Adrenal gland (tissue), 12 donors: ENCODE results near the gene CNOT6L. TPM values are rescaled to one million over a fixed set of nuclear protein-coding genes. Genes with fewer than 3 reads are reported as not detected.

Experiments
- DNase-seq, 7 donors: peaks; one replicate each; pipeline ENCODE4 v3.0.0-alpha.2; 2019 to 2020
- H3K27ac ChIP-seq, 5 donors: fragments of 200-600 bp; sonication (generic) in 4 of 5; 1 replicate in 3 of 5; 2 replicates in 2 of 5; pipeline versions ENCODE4 v1.5.1 to v1.8.0; 2016 to 2020; ENCODE audit warnings: mild to moderate bottlenecking in 1 of 5
- H3K27me3 ChIP-seq: fragments of 200-600 bp; 2 replicates; pipeline ENCODE4 v1.8.0; 2021
- H3K36me3 ChIP-seq, 2 donors: fragments of 200-600 bp; replicated peaks in 1 of 2; 1 replicate in 1 of 2; 2 replicates in 1 of 2; pipeline versions ENCODE4 v1.5.1 to v1.8.0; 2018 to 2022
- H3K4me1 ChIP-seq, 2 donors: fragments of 200-600 bp; replicated peaks in 1 of 2; 1 replicate in 1 of 2; 2 replicates in 1 of 2; pipeline versions ENCODE4 v1.5.1 to v1.8.0; 2018 to 2021
- H3K4me3 ChIP-seq, 4 donors: fragments of 200-600 bp; sonication (generic) in 3 of 4; one replicate each; pipeline ENCODE4 v1.5.1; 2016 to 2018
- H3K9me3 ChIP-seq, 3 donors: fragments of 200-600 bp; sonication (generic) in 1 of 3; replicated peaks in 1 of 3; 1 replicate in 2 of 3; 2 replicates in 1 of 3; pipeline versions ENCODE4 v1.5.1 to v1.8.0; 2016 to 2021
- CTCF ChIP-seq, 6 experiments: fragments of 450-650 bp in 4 of 6; fragments of 200-600 bp in 2 of 6; sonication (generic) in 1 of 6; IDR thresholded peaks; 1 replicate in 5 of 6; 2 replicates in 1 of 6; pipeline versions ENCODE4 v1.5.1 to v1.8.0; 2016 to 2021; ENCODE audit warnings: antibody characterized with exemption in 6 of 6, mild to moderate bottlenecking in 2 of 6, moderate library complexity in 1 of 6
- POLR2A ChIP-seq, 2 donors: fragments of 450-650 bp; IDR thresholded peaks; one replicate each; pipeline ENCODE4 v1.6.1; 2017; ENCODE audit warnings: antibody characterized with exemption in 2 of 2, mild to moderate bottlenecking in 2 of 2, moderate library complexity in 1 of 2
- whole genome bisulfite sequencing, 4 donors: extraction: QIAGEN DNeasy Blood & Tissue Kit in 2 of 4; methylation state at CpG; one replicate each; pipeline versions ENCODE4 v1.1.5 to v1.1.7; 2013 to 2017; 5-methylcytosine and 5-hydroxymethylcytosine counted together
- intact Hi-C, 2 donors: fragments of 100-400 bp; cut with DNase I; formaldehyde crosslinking; loops; one replicate each; pipeline versions ENCODE4 v1.14.1 to v1.15.0; 2022 to 2023
- polyA plus RNA-seq, 3 donors: library from polyadenylated mRNA; stranded (reverse); fragments of 200-250 nt in 2 of 3; fragments of 350-450 nt in 1 of 3; fragmentation: Illumina TruSeq in 1 of 3; extraction: RNeasy Lipid Tissue Mini Kit (QIAGEN cat#74804) in 1 of 3; gene quantifications; one replicate each; pipeline ENCODE4 v1.2.3, GENCODE V29; 2013 to 2014
- total RNA-seq, 9 donors: library from RNA; depleted of rRNA in 4 of 9; stranded (reverse); fragments of >200 nt in 4 of 9; fragments of 120-200 nt in 1 of 9; fragmentation: NEBNext Ultra II Directional in 1 of 9; extraction: Animal tissue kit (Norgen Biotek cat#: 25700) in 1 of 9; gene quantifications; one replicate each; pipeline versions ENCODE4 v1.1.0 to v1.2.4, GENCODE V29; 2013 to 2023
- donor health status: healthy with polysubstance abuse.
- donor health status: Bipolar disorder and iron deficiency.
- donor health status: DM: yes; HTN: yes; CAD: no.
- donor health status: DM: no; HTN: no; CAD: no.
- donor health status: DM: no; HTN: no; CAD: no.
- donor health status: DM: yes; HTN: yes; CAD: no.

The CNOT6L gene
- total and polyA plus RNA-seq, 12 donors = 4.0 to 50.9 (median 21.0) TPM

- Histone ChIP-seq H3K27me3 (no peaks in the 10 kb centered on the region), H3K4me1 (no peaks in the 10 kb centered on the region), H3K4me3 (no peak overlapping the region), H3K36me3 (no peaks in the 10 kb centered on the region), H3K27ac (no peak overlapping the region), H3K9me3 (no peaks in the 10 kb centered on the region)
- TF ChIP-seq POLR2A (IDR thresholded peaks at IDR 0.05) (no peak), CTCF (IDR thresholded peaks at IDR 0.05) (no peak)
- intact Hi-C loops = no loop called here
- no peak for DNase-seq
- WGBS, 4 donors = 70 to 83% (median 77%) methylated on average over 2 of the region's 2 CpGs
Measured at GRCh38 chr4:77833126-77833724, 14.1 kb upstream of the CNOT6L start.

DNA sequence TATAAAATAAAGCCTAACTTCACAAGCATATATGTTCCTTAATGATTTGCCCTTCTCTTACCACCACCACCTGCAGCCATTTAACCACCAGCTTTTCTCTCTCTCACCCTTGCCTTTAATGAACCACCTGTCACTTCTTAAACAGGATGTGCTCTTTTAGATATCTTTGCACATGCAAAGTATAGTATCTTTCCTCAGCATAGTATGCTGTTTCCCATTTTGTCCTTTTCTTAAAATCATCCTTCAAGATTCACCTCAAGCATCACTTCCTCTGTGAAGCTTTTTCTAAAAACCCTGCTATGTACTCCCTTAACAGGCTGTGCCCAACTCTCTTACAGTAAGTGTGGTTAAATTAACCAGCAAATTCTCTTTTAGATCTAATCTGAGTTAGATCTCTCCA lies 8.2 kb upstream of the CNOT6L start:
- TF ChIP-seq CTCF (IDR thresholded peaks at IDR 0.05) = no peak
- no peak for TF ChIP-seq POLR2A (IDR thresholded peaks at IDR 0.05)
- DNase-seq = no peak
- intact Hi-C loops = loop anchor here in 1 of 2 donors (10.0 kb wide), 1 partner anchor 203 kb away; no protein-coding TSS in a partner anchor
- Histone ChIP-seq H3K4me3 (no peak overlapping the region), H3K27me3 (no peaks in the 10 kb centered on the region), H3K36me3 (no peaks in the 10 kb centered on the region), H3K27ac (no peak overlapping the region), H3K4me1 (peaks cover 0 to 2% of the 10 kb centered on the region in 2 donors), H3K9me3 (no peaks in the 10 kb centered on the region)

DNA sequence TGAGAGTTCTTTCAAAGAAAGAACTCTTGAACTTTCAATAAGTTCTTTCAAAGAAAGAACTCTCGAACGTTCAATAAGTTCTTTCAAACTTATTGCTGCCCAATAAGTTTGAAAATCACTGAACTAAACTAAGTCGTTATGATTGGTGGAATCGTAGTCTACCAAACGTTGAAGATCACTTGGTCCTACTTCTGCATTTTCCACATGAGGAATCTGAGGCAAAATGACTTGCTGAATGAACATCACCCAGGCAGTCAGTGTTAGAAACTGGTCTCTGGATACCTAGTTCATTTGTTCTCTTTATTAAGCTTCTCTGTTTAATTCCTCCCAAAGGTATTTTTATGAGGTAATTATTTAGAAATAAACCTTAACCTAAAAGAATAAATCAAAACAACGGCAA lies 7.1 kb upstream of the CNOT6L start:
- Histone ChIP-seq H3K27me3 (no peaks in the 10 kb centered on the region), H3K27ac (no peak overlapping the region), H3K4me3 (no peak overlapping the region), H3K36me3 (no peaks in the 10 kb centered on the region), H3K4me1 (peaks cover 2 to 10% of the 10 kb centered on the region in 2 donors), H3K9me3 (no peaks in the 10 kb centered on the region)
- intact Hi-C loops = loop anchor here in 1 of 2 donors (10.0 kb wide), 1 partner anchor 201 kb away; no protein-coding TSS in a partner anchor
- TF ChIP-seq CTCF (IDR thresholded peaks at IDR 0.05) (no peak), POLR2A (IDR thresholded peaks at IDR 0.05) (no peak)
- DNase-seq = no peak
- 73 to 83% (median 77%) methylated on average over 6 of the region's 6 CpGs for WGBS, 4 donors

DNA sequence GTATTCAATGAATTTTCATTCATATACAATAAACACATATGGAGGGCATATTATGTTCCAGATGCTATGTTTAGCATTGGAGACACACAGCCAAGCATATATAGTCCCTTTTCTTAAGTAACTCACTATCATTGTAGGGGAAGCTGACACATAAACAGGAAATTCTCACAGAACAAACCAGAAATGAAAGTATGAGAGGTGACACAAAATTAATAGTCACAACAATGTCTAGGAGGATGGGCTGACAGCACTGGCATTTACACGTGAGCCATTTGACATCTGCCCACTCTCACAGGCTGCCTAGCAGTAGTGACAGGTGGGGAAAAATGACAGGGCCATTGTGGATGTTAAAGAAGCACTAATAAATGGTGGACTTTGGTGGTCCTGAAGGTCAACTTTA lies 2.6 kb upstream of the CNOT6L start:
- H3K27ac ChIP-seq = peak overlapping the region in 2 of 5 donors; percentile 29 to 99
- peaks cover 10 to 28% of the 10 kb centered on the region in 2 donors for H3K4me1 ChIP-seq
- no peaks in the 10 kb centered on the region for H3K9me3 ChIP-seq
- no peaks in the 10 kb centered on the region for H3K27me3 ChIP-seq
- DNase-seq = no peak
- no peak overlapping the region for H3K4me3 ChIP-seq
- WGBS, 4 donors = 39 to 69% (median 53%) methylated on average over 1 of the region's 1 CpG
- H3K36me3 ChIP-seq = no peaks in the 10 kb centered on the region
- intact Hi-C loops = loop anchor here in 1 of 2 donors (10.0 kb wide), 1 partner anchor 197 kb away; no protein-coding TSS in a partner anchor
- no peak for TF ChIP-seq CTCF (IDR thresholded peaks at IDR 0.05)
- no peak for TF ChIP-seq POLR2A (IDR thresholded peaks at IDR 0.05)
